SU-DHL-6 (cell line): ENCODE measurements around the gene KERA.
"Not testable (repeated sequence)": the region's sequence is repeated elsewhere in the genome, so short reads cannot be mapped to it uniquely, and the experiment has no call there.

Experiments
- H2AFZ ChIP-seq: fragments of 200-600 bp; sonication (generic); 2 replicates; pipeline ENCODE4 v1.6.1; 2014; ENCODE audit warnings: low read depth, mild to moderate bottlenecking, moderate library complexity, mixed read lengths, antibody characterized with exemption, low read length; ENCODE audit not compliant: severe bottlenecking
- H3F3A ChIP-seq: fragments of 200-600 bp; shearing (Covaris generic); 2 replicates; pipeline ENCODE4 v1.6.0; 2016; ENCODE audit warnings: antibody characterized with exemption, mild to moderate bottlenecking; ENCODE audit not compliant: insufficient read depth
- H3K27ac ChIP-seq: fragments of 200-600 bp; sonication (generic); 2 replicates; pipeline ENCODE4 v1.5.1; 2016; ENCODE audit warnings: low read depth, mild to moderate bottlenecking, low read length, moderate library complexity, mixed read lengths
- H3K27me3 ChIP-seq: fragments of 200-600 bp; sonication (generic), shearing (Covaris generic); 2 replicates; pipeline ENCODE4 v1.6.0; 2014; ENCODE audit warnings: mild to moderate bottlenecking, low read length
- H3K36me3 ChIP-seq: fragments of 200-600 bp; sonication (generic); 2 replicates; pipeline ENCODE4 v1.6.1; 2014; ENCODE audit warnings: mild to moderate bottlenecking, low read length, mixed read lengths
- H3K4me2 ChIP-seq: fragments of 300-600, 200-600 bp; shearing (Covaris generic), sonication (generic); 2 replicates; pipeline ENCODE4 v1.6.0; 2014; ENCODE audit warnings: low read length, low read depth, mild to moderate bottlenecking; ENCODE audit not compliant: poor library complexity, severe bottlenecking
- H3K4me3 ChIP-seq: fragments of 200-600 bp; sonication (generic); 2 replicates; pipeline ENCODE4 v1.5.1; 2014; ENCODE audit warnings: antibody characterized with exemption, low read length, mild to moderate bottlenecking, mixed read lengths; ENCODE audit not compliant: insufficient read depth, poor library complexity, severe bottlenecking
- H3K79me2 ChIP-seq: fragments of 200-600 bp; sonication (generic); 2 replicates; pipeline ENCODE4 v1.6.1; 2014; ENCODE audit warnings: mild to moderate bottlenecking, low read length, moderate library complexity; ENCODE audit not compliant: insufficient read depth
- H3K9ac ChIP-seq: fragments of 200-600 bp; sonication (generic); 2 replicates; pipeline ENCODE4 v1.7.0; 2014; ENCODE audit warnings: mild to moderate bottlenecking, low read length
- H3K9me2 ChIP-seq: fragments of 200-600 bp; sonication (generic); replicated peaks from 2 replicates; pipeline ENCODE4 v1.6.1; 2014; ENCODE audit warnings: low read length; ENCODE audit not compliant: insufficient read depth
- H3K9me3 ChIP-seq: fragments of 200-600 bp; sonication (generic); 2 replicates; pipeline ENCODE4 v1.6.1; 2014; ENCODE audit warnings: low read length, mixed read lengths; ENCODE audit not compliant: insufficient read depth
- H4K20me1 ChIP-seq: fragments of 200-600 bp; sonication (generic); 2 replicates; pipeline ENCODE4 v1.6.1; 2014; ENCODE audit warnings: low read depth, mild to moderate bottlenecking, antibody characterized with exemption, low read length, moderate library complexity, mixed read lengths
- CTCF ChIP-seq: fragments of 200-600 bp; sonication (generic); IDR thresholded peaks from one replicate; pipeline ENCODE4 v1.5.1; 2017; ENCODE audit warnings: antibody characterized with exemption, mild to moderate bottlenecking, low read length, moderate library complexity; ENCODE audit not compliant: insufficient read depth, poor library complexity, severe bottlenecking
- EZH2phosphoT487 ChIP-seq: fragments of 200-600 bp; sonication (generic), shearing (Covaris generic); conservative IDR thresholded peaks from 2 replicates; pipeline ENCODE4 v1.6.1; 2018; ENCODE audit warnings: mild to moderate bottlenecking, antibody characterized with exemption, low read length, moderate library complexity, mixed read lengths

The KERA gene

DNA sequence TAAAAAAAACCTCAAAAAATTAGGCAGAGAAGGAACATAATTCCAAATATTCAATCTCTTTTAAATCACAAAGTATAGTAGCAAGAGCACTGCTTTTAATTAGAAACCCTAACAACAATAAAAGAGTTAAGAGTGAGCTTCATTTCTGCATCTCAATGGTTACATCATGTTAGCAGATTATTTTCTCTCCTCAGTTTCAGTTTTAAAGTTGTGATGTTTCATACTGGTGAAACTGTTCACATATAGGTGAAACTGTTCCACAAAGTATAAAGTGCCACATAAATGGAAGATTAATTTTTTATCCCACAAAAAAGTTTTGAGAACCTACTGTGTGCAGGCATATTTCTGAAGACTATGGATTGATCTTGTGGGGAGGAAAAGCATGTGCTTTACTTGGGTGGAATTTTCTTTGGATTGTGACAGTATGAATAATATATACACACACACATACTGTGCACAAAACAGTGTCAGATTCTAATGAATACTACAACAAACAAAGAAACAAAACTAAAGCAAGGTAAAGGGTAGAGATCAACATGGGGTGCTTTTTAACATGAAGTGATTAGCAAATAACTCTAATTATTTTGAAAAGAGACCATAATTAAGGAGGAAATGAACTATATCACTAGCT is 36.3 kb upstream of the KERA start:
- H3K9me3 ChIP-seq: no peaks in the 10 kb centered on the region
- no peaks in the 10 kb centered on the region for H3K36me3 ChIP-seq
- no peaks in the 10 kb centered on the region for H3K27me3 ChIP-seq
- no peak overlapping the region for H3K9ac ChIP-seq
- no peak for TF ChIP-seq CTCF
- no peak for TF ChIP-seq EZH2phosphoT487
- no peaks in the 10 kb centered on the region for H3F3A ChIP-seq
- H3K4me2 ChIP-seq: no peak overlapping the region
- H3K9me2 ChIP-seq: no peaks in the 10 kb centered on the region
- H3K27ac ChIP-seq: no peak overlapping the region
- H3K79me2 ChIP-seq: no peaks in the 10 kb centered on the region
- H3K4me3 ChIP-seq: no peak overlapping the region
- no peak overlapping the region for H2AFZ ChIP-seq
- H4K20me1 ChIP-seq: no peaks in the 10 kb centered on the region

- Histone ChIP-seq H3K4me2 (no peak overlapping the region), H2AFZ (no peak overlapping the region), H3K9me3 (no peaks in the 10 kb centered on the region)
Measured at GRCh38 chr12:91093341-91093740, 35.5 kb upstream of the KERA start.

GRCh38 chr12:91091916-91092715 is 34.3 kb upstream of the KERA start:
- Histone ChIP-seq H3K9ac (no peak overlapping the region), H3K9me2 (no peaks in the 10 kb centered on the region), H3F3A (no peaks in the 10 kb centered on the region), H2AFZ (no peak overlapping the region), H3K9me3 (no peaks in the 10 kb centered on the region), H3K36me3 (no peaks in the 10 kb centered on the region), H3K4me3 (no peak overlapping the region), H4K20me1 (no peaks in the 10 kb centered on the region), H3K79me2 (no peaks in the 10 kb centered on the region), H3K27me3 (no peaks in the 10 kb centered on the region), H3K4me2 (no peak overlapping the region), H3K27ac (no peak overlapping the region)
- TF ChIP-seq CTCF (no peak), EZH2phosphoT487 (no peak)

More at GRCh38 chr12:91093341-91093740, 35.5 kb upstream of the KERA start:
- Histone ChIP-seq H3K9ac (no peak overlapping the region), H3K4me3 (no peak overlapping the region), H3K27ac (no peak overlapping the region), H4K20me1 (no peaks in the 10 kb centered on the region), H3K9me2 (no peaks in the 10 kb centered on the region), H3K36me3 (no peaks in the 10 kb centered on the region), H3K27me3 (no peaks in the 10 kb centered on the region), H3F3A (no peaks in the 10 kb centered on the region), H3K79me2 (no peaks in the 10 kb centered on the region)
- no peak for TF ChIP-seq CTCF
- no peak for TF ChIP-seq EZH2phosphoT487

DNA sequence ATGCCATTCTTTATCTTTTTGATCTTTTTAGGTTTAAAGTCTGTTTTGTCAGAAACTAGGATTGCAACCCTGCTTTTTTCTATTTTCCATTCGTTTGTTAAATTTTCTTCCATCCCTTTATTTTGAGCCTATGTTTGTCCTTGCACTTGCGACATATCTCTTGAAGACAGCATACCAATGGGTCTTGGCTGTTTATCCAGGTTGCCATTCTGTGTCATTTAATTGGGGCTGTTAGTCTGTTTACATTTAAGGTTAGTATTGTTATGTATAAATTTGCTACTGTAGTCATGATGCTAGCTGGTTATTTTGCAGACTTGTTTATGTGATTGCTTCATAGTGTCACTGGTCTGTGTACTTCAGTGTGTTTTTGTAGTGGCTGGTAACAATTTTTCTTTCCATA is 32.1 kb upstream of the KERA start:
- H2AFZ ChIP-seq, H4K20me1 ChIP-seq, H3K79me2 ChIP-seq, H3K9ac ChIP-seq, H3K27me3 ChIP-seq, H3K4me3 ChIP-seq, H3K4me2 ChIP-seq, H3K36me3 ChIP-seq, H3K27ac ChIP-seq, H3K9me3 ChIP-seq, H3F3A ChIP-seq, H3K9me2 ChIP-seq: not testable (repeated sequence)
